Measurements from ENCODE around the gene CCDC175.

The CCDC175 gene

GRCh38 chr14:59465316-59466135 is 111.1 kb downstream of the CCDC175 start, which contains the start of gene GPR135:
Gene GPR135, minus strand, starts transcription at chr14:59465380. Its CDS starts 154 bp downstream, at chr14:59465226.
- H3K27ac ChIP-seq = peak within 1 kb of the TSS; percentile 81

GRCh38 chr14:59464486-59465315 is 111.9 kb downstream of the CCDC175 start:
- TF ChIP-seq CTCF (conservative IDR thresholded peaks at IDR 0.05) = no peak; the same call in 1 of the 2 replicates
- peak overlapping the region; percentile 81 for H3K27ac ChIP-seq

More at GRCh38 chr14:59465316-59466135, 111.1 kb downstream of the CCDC175 start, which contains the start of gene GPR135:
- no peak; the same call in 1 of the 2 replicates for TF ChIP-seq CTCF (conservative IDR thresholded peaks at IDR 0.05)

- no peak for TF ChIP-seq CTCF (conservative IDR thresholded peaks at IDR 0.05)
Observed at GRCh38 chr14:59463787-59464485, 112.7 kb downstream of the CCDC175 start.

GRCh38 chr14:59461891-59462290 is 114.7 kb downstream of the CCDC175 start:
- TF ChIP-seq CTCF (conservative IDR thresholded peaks at IDR 0.05) = no peak
- H3K27ac ChIP-seq = no peak overlapping the region

More at GRCh38 chr14:59463787-59464485, 112.7 kb downstream of the CCDC175 start:
- peak overlapping the region; percentile 81 for H3K27ac ChIP-seq

GRCh38 chr14:59460378-59460777 is 116.2 kb downstream of the CCDC175 start:
- TF ChIP-seq CTCF (conservative IDR thresholded peaks at IDR 0.05) = no peak
- no peak overlapping the region for H3K27ac ChIP-seq

GRCh38 chr14:59458486-59458885 is 118.1 kb downstream of the CCDC175 start:
- H3K27ac ChIP-seq = no peak overlapping the region
- no peak for TF ChIP-seq CTCF (conservative IDR thresholded peaks at IDR 0.05)
